Measurements from ENCODE around the gene CCDC27.

The CCDC27 gene

DNA sequence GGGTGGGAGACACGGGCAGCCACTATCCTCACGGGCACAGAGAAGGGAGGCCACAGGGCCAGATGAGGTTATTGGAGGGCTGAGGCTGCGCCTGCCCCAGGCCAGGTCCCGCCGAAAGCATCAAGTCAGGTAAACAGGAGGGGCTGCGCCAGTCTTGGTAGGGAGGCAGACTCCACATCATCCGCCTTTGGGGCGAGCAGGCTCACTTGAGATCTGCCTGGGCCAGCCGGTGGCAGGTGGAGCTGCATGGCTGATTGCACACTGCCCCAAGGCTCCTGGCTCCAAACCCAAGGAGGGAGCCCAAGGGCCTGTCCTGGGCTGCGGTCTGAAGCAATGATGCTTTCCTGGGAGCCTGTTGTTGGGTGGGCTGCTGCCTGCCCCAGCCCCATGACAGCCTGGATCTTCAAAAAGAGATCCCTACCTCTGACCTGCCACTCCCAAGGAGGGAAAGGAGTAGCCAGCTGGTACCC lies 24.9 kb downstream of the CCDC27 start:
- no peak for DNase-seq (ENCODE audit: low spot score)

DNA sequence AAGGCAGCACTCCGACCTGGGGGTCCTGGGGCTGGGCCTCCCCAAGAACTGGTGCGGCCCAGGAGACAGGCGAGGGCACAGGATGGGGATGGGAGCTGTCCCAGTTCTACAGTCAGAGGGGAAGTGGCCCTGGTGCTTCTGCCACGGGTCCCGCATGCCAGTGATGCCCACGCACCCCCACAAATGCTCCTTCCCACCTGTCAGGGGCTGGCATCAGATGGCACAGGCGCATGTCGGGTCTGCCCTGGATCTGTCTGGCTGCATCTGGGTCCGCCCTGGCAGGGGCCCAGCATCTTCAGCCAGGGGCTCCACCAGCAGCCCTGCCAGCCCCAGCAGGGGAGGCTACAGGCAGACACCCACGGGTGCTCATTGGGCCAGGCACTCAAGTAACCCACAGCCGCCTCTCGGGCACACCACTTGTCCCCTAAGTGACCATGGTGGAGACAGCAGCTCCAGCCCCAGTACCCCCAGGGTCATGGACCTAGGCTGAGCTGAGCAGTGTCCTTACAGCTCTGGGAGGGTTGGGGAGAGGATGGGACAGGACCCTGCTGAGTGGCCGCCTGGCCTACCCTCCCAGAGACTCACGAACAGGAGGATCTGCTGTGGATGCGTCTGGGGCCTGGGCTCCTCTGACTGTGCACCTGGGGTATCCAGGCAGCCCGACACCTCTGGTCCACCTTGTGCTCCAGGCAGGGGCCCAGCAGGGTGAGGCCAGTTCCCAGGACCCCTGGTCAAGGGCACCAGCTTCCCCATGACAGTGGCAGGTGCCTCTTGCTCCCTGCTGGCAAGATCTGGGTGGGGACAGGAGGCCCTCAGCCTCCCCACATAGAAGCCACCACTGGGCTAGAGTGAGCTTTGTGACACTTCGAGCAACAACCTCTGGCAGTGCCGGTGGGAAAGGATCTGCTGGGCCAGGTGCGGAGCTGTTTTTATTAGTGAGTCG lies 25.7 kb downstream of the CCDC27 start:
- no peak for DNase-seq (ENCODE audit: low spot score)

DNA sequence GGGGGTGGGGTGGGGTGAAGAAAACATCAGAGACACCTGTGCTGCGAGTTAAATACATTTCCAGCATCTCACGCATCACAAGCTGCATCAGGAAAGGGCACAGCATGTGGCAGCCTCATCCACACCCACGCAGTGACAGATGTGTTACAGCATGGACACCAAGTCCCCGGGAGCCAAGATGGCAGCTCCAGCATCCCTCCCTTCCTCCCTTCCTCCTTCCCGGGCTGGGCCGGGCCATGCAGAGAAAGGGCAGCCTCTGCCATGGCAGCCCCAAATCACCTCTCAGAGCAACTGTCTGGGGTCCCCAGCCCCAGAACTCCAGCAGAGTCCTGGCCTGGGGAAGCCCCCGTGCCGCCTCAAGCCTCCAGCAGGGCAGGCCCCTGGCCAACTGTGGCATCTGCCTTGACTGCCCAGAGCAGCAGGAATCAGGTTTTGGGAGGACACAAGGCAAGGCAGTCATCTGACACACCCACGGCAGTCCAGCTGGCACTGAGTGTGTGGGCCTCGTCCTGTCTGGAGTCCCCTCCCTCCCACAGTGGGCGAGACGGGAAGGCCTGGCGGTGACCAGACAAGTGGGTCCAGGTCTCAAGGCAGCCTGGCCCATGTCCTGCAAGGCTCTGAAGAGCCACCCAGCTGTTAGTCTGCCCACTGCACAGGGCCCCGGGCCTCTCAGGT lies 26.5 kb downstream of the CCDC27 start:
- DNase-seq (ENCODE audit: low spot score) = no peak

DNA sequence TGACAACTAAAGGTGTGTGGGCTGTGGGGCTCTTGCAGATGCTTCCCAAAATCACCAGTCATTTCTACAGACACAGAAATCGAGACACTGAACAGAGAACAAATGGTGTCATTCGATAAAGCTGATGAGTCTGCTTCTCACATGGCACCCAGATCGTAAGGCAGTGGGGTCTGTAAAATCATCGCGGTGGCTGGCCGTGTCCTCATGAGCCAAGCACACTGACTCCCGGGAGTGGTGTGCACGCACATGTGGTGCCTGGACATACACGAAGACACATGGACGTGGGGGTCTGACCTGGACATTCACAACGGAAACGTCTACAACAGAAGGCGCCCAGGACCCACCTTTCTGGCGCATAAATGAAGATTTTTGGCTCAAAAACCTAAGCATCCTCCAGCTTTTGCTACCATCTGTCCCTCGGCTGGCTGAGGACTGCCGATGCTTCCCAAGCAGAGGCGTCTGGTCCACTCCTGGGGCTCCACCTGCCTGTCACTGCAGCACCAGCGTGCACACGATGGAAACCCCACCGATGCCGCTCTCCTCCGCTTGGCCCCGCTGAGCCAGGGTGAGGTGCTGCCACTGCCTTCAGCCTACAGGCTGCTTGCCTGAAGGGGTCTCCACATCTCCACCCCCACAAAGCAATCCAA lies 27.1 kb downstream of the CCDC27 start:
- no peak for DNase-seq (ENCODE audit: low spot score)

DNA sequence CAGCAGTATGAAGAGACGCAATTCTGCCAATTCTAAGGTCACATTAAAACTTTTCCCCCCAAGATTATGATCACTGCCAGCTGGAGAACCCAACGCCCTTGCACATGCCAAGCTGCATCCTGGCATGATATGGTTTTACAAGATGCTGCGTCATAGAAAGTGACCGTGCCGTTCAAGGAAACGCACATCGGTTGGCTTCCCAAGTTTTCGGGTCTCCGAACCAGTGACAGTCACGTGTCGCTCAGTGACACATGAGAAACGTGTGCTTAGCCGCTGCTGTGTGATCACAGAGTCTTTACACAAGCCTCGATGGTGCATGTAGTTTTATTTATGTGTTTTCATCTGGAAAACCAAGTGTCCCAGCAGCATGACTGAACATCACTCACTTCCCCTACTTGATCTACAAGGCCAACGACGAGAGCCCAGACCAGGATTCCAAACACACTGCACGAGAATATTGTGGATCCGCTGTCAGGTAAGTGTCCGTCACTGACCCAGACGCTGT lies 27.7 kb downstream of the CCDC27 start:
- DNase-seq (ENCODE audit: low spot score) = no peak

DNA sequence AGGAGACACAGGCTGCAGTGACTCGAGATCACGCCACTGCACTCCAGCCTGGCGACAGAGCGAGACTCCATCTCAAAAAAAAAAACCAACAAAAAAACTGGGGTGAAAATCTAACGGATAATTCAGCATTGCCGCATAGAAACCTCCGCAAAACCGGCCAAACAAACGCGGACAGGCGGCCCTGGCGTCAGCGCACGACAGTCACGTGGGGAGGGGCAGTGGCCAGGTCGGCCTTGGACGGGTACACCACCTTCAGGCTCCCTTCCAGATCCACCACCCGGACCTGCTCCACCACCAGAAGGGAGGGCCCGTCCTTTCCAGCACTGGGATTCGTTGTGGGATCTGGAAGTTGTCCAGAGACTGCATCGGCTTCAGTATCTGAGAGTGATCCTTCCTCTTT lies 28.7 kb downstream of the CCDC27 start:
- DNase-seq (ENCODE audit: low spot score) = no peak

DNA sequence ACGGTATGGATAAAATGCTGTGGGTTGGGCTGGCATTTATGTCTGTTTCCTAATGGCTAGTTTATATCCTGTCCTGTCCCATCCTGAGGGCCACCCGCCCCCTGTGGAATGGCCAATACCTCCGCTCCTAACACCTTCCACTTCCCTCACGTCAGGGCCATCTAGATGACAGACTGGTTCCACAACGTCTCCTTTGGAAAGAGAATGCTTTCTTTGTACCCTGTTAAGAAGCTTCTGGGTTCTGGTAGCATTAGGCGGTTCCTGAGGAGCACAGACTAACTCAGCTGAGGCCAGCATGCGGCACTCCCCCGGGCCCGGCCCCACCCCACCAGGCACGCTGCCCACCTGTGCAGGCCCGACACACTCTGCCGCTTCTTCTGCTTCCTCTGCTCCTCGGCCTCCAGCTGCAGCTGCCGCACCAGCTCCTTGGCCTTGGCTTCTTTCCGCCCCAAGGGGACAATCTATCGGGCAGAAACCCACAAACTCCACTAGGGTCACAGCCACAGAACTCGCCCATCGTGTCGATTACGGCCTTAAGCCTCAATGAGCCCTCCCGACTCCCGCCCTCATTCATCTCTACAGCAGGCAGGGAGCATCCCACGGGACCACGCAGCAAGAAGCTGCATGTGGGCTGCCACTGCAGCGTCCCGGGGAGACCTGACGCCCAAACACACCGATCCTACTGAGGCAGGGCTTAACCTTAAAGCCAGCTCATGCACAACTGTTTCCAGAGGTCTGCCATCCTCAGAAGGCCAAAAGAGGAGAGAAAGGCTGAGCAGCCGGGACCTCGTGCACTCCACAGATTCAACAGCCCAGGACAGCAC lies 31.6 kb downstream of the CCDC27 start:
- no peak for DNase-seq (ENCODE audit: low spot score)

DNA sequence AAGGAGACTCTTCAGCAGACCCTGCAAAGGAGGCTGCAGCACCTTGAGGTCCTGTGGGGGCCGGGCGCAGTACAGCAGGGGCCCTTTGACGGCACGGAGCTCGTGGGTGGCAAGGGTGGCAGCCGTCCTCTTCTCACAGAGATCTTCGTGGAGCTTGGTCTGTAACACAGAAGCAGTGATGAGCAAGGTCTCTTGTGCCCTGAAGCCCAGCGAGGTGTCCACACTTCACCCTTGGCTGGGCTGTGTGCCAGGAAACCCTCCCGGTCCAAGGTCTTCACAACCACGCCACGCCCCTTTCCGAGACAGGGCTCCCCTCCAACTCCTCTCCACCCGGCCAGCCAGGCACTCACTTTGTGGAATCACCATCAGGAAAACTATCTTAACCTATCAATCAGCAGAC lies 32.8 kb downstream of the CCDC27 start:
- no peak for DNase-seq (ENCODE audit: low spot score)

DNA sequence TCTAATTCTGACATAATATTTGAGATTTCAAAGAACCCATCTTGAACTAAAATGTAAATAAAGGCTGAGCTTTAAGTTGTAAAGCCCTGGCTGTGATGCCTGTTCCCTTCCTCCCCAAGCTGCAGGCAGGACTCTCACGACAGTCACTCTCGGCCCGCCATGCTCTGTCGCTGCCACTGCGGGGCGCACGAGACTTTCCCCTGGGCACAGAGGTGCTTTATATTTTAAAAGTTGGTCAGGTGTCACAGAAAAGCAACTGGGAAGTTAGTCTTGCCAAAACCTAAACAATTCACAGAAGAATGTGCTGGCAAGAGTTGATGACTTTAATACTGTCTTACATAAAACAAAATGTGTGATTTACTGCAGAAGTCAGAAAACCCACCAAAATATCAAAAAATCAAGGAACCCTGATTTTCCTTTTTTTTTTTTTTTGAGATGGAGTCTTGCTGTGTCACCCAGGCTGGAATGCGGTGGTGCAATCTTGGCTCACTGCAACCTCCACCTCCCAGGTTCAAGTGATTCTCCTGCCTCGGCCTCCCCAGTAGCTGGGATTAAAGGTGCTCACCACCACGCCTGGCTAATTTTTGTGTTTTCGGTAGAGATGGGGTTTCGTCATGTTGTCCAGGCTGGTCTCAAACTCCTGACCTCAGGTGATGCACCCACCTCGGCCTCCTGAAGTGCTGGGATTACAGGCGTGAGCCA lies 33.4 kb downstream of the CCDC27 start:
- DNase-seq (ENCODE audit: low spot score) = no peak

DNA sequence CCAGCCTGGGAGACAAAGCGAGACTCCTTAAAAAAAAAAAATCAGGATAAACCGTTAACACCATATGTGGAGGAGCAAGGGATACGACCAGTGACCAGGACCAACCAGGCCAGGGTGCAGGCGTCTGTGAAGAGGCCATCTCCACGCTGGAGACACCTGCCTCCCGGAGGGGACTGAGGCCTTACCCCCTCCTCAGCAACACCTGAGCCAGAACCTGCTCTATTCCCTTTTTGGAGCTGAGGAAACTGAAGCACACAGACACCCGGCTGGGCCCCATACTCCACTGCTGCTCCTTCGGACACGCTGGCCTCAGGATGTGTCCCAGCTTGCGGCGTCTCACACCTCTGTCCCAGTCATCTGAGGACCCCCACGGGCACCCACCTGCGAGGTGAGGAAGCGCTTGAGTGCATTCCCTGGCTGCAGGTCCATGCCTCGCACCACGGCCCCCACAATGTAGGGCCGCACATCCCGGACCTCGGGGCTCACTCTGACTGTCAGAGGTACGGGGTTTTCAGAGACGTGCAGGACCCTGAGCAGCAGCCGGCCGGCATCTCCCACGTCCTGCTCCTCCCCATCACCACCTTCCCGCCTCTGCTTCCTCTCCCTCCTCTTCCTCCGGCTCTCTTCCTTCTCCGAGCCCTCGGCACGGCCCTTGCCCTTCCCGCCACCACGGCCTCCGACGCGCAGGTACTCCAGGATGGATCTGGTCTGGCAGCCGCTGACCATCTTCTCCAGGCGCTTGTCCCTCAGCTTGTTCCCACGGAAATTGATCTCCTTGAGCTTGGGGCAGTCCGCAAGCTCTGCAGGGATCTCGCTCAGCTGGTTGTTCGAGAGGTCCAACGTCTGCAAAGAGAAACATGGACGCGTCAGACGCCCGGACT lies 34.5 kb downstream of the CCDC27 start:
- no peak for DNase-seq (ENCODE audit: low spot score)

DNA sequence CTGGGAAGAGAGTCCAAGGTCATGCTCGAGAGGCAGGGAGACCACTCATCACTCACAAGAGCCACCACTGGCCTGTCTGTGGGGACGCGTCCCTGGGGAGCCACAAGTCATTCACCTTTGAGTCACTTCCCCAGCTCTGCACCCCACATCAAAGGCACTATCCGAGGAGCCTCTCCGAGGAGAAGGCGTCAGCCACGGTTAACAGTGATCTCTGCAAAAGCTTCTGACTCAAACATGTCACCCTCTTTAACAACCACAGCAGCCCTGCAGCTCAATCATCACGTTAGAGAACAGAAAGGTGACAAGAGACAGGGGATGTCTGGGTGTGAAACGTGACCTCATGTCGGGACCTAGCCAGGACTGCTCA lies 35.1 kb downstream of the CCDC27 start:
- no peak for DNase-seq (ENCODE audit: low spot score)

DNA sequence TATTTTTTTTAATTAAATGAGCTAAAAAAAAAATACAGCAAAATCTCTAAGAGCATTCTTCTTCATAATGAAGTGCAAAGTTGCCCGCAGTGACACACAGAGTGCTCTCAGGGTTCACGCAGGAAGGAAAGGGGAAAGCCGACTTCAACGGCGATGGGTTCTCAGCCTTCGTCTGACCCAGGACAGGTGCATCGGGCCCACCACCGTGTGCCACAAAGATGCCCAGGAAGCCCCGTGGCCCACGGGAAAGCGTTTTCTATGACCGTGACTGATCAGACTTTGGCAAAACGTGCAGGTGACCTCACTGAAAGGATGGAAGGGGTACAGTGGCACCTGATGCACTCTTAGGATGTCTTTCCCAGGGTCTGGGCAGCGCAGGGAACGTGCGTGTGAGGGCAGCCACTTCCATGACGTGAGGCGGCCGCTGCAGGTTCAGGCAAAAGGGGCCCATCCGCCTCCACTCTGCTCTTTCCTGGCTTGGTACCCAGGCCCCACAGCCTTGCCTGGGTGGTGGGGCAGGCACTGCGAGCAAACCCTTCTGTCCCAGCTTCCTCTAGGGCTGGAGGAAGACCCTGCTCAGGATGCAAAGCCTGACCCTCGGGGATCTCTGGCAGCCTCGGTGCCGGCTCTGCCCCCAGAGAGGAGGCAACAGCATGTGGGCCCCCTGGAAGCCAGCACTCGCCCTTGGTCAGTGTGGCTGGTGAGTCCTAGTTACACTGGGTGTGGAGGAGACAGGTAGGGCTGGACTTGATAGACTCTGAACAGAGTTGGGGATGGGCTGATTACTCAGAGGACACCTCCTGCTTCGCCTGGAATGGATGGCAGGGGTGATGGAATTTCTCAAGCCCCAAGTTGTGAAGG lies 35.7 kb downstream of the CCDC27 start:
- no peak for DNase-seq (ENCODE audit: low spot score)

DNA sequence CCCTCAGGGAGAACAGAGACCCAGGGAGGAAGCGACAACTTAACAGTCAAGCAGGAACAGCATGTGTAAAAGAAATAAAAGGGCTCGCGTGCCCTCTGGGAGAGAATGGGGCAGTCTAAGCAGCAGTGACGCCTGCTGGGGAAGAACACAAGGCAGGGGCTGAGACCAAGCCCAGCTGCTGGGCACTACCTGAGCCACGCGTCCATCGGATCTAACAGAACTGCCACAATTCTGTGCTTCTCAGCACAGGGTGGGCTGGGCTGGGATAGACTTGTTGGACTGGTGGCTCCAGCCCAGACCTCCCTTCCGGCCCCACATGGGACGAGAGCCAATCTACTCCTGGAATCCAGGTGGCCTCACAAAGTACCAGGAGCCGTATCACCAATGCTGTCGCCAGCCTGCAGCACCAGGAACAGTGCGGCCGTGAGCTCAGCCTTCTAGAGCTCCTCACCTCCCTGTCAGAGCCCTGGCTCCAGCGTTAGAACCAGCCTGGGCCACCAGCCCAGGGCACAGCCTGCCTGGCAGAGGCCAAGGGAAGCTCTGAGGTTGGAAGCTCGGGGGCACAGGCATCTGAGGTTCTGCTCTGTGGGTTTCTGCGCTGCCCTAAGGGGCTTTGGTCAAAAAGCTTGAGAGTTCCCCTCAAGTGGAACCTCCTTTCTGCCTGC lies 36.6 kb downstream of the CCDC27 start:
- DNase-seq (ENCODE audit: low spot score) = no peak

DNA sequence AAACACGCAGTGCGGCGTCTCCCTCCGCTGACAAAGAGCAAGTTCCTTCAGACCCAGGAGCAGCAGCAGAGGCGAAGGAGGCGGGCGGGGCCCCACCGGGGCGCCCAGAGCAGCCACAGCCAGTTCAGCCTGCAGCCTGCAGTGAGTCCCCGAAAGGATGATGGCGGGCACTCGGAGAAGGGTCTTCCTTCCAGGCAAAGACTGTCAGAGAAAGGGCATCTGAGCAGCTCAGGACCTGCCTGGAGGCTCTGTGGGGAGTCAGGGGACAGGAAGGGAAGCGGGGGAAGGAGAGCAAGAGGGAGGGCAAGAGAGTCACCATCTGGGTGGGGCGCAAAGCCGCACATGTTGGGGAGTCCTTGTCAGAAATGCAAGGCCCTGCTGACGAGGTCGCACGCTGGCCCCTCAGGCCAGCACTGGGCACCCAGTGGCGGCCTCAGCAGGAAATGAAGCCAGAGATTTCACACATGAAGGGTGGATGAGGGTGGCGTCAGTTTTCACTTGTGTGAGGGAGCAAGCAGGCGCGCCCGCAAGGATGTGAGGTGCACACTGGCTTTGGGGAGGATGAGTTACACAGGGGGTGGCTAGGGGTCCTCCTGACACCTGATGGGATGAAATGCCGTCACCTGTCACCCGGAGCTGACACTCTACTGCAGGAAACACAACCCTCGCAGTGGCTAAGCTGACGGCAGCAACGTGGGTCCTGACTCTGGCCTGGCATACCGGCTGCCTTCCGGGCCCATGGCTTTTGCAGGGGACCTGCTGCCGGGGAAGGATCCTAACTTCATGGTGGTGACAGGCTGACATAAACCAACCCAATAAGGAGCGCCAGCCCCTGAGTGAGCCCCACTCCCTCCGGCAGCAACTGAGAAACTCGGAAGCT lies 37.4 kb downstream of the CCDC27 start:
- DNase-seq (ENCODE audit: low spot score) = no peak

DNA sequence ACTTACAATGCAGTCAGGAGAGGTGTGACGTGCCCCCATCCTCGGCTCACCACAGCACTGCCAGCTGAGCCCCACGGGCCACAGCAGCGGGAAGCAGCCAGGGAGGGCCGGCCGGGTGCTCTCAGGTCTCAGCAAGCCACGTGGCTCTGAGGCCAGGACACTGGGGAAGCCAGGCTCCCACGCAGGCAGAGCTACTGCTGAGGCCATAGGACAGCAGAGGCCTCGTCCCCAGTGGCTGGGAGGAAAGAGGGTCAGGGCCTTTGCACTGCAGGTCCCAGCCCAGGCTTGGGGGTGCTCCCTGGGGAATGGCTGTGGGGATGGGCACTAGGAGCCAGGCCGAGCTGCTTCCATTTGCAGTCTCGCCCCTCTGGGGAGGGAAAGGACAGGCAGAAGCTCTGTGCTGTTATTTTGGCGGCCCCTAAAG lies 38.3 kb downstream of the CCDC27 start:
- no peak for DNase-seq (ENCODE audit: low spot score)

DNA sequence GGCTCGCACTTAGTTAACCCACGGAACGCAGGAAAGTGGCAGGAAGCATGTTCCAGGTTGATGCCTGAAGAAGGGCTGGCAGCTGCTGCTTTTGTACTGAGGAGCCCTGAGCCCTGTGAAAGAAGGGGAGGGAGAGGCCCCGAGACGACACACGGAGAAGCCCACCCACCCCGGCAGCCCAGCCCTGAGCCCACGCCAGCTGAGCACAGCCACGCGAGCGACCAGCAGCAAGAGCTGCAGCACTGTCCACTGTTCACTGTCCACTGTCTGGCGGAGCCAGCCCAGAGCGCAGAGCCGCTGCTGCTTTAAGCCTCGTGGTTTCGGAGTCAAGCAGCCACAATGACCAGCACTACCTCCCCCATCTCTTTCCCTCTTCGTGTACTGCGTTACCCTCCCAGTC lies 38.7 kb downstream of the CCDC27 start:
- no peak for DNase-seq (ENCODE audit: low spot score)

DNA sequence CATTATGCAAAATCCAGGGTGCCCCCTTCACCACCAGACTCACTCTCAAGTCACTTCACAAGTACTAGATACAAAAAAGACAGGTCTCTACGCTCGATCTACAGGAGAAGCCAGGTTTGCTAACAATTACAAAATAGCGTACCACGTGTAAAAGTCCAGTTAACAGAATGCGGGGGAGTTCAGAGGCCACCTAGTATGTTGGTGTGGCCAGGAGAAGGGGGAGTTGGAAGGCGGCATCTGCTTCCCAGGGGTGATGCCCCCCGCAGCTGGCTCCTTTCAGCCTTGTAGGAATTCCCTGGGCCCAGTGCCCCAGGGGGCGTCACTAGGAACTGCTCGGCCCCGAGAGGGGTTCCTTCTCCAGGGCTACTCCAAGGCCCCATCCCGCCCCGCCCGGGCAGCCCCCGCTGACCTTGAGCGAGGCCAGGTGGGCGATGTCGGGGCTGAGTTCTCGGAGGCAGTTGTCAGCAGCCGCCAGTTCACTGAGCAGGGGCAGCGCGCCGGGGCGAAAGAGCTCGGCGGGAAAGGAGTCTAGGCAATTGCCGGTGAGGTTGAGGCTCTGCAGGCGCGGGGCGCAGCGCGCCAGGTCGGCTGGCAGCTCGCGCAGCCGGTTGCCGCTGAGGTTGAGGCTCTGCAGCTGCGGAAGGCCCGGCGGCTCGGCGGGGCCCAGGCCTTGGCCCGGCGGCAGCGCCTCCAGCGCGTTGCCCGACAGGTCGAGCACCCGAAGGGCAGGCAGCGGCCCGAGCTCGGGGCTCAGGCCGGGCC lies 43.4 kb downstream of the CCDC27 start:
- DNase-seq (ENCODE audit: low spot score) = no peak
